Panc1 (cell line): Measurements from ENCODE around the gene SELENOI. TPM values are rescaled to one million over a fixed set of nuclear protein-coding genes. Genes with fewer than 3 reads are reported as not detected.

Experiments
- ATAC-seq: fragments of 200-7000 bp; cut with Tn5 transposase; 2 replicates; pipeline ENCODE4 v1.9.1; 2020; ENCODE audit warnings: mild to moderate bottlenecking, moderate library complexity
- BruUV-seq: library from RNA; stranded (reverse); fragments of 400-500 nt; replicated peaks from 2 replicates; lab custom pipeline; 2021; lab: Mats Ljungman, UMichigan
- CTCF ChIA-PET: fragments of 300-600 bp; sonication (Branson Sonifier 250); formaldehyde crosslinking; loops from one replicate; lab custom pipeline; 2022; ENCODE audit warnings: antibody characterized with exemption; lab: Charles Lee
- POLR2A ChIA-PET: fragments of 300-600 bp; sonication (Branson Sonifier 250); formaldehyde crosslinking; loops from one replicate; lab custom pipeline; 2022; ENCODE audit warnings: antibody characterized with exemption; lab: Charles Lee
- DNase-seq: peaks from one replicate; pipeline ENCODE4 v3.0.0-alpha.2; 2010; ENCODE audit warnings: low read depth, low spot score
- H3K27ac ChIP-seq: 2 replicates; pipeline ENCODE4 v1.5.1; 2011; ENCODE audit warnings: mild to moderate bottlenecking, low read length, inconsistent platforms
- H3K27me3 ChIP-seq: fragments of 200-500 bp; sonication (Bioruptor generic); 2 replicates; pipeline ENCODE4 v1.6.0; 2014; ENCODE audit warnings: low read length, inconsistent platforms; ENCODE audit not compliant: control insufficient read depth, insufficient read depth
- H3K36me3 ChIP-seq: fragments of 200-500 bp; sonication (Bioruptor generic); 2 replicates; pipeline ENCODE4 v1.5.1; 2014; ENCODE audit warnings: inconsistent platforms, mild to moderate bottlenecking, low read length, moderate library complexity; ENCODE audit not compliant: control insufficient read depth, insufficient read depth
- H3K4me1 ChIP-seq: 2 replicates; pipeline ENCODE4 v1.5.1; 2011; ENCODE audit warnings: inconsistent platforms, mild to moderate bottlenecking, low read length, moderate library complexity; ENCODE audit not compliant: control insufficient read depth, insufficient read depth
- H3K4me3 ChIP-seq, 2 experiments: 2 replicates each; pipeline ENCODE4 v1.5.1; 2011 to 2012; ENCODE audit warnings: low read depth in 2 of 2, low read length in 2 of 2, mild to moderate bottlenecking in 2 of 2, inconsistent platforms in 1 of 2, moderate library complexity in 1 of 2
- H3K9me3 ChIP-seq: fragments of 200-500 bp; sonication (Bioruptor generic); 2 replicates; pipeline ENCODE4 v1.5.1; 2014; ENCODE audit warnings: low read depth, mild to moderate bottlenecking, inconsistent platforms, low read length, moderate library complexity; ENCODE audit not compliant: control insufficient read depth, insufficient read depth
- CTCF ChIP-seq: fragments of 450-650 bp; IDR thresholded peaks from 2 replicates; pipeline ENCODE4 v1.5.1; 2017; ENCODE audit warnings: mild to moderate bottlenecking
- POLR2AphosphoS5 ChIP-seq: IDR thresholded peaks from 2 replicates; pipeline ENCODE4 v1.6.1; 2012; ENCODE audit warnings: mild to moderate bottlenecking, low read depth, low read length, moderate library complexity
- REST ChIP-seq, 2 experiments: IDR thresholded peaks; 2 replicates each; pipeline ENCODE4 v1.6.1; 2011 to 2012; ENCODE audit warnings: low read depth in 2 of 2, control low read depth in 1 of 2, low read length in 1 of 2, mild to moderate bottlenecking in 1 of 2, moderate library complexity in 1 of 2; ENCODE audit not compliant: insufficient read depth in 1 of 2
- SIN3A ChIP-seq: IDR thresholded peaks from 2 replicates; pipeline ENCODE4 v1.6.1; 2012; ENCODE audit warnings: low read depth, mild to moderate bottlenecking, low read length, moderate library complexity, borderline replicate concordance; ENCODE audit not compliant: insufficient read depth
- TCF7L2 ChIP-seq: IDR thresholded peaks from 2 replicates; pipeline ENCODE4 v1.6.1; 2011; ENCODE audit warnings: mild to moderate bottlenecking, low read depth, low read length, inconsistent platforms
- in situ Hi-C: cut with HindIII; loops from 2 replicates; pipeline ENCODE4 v1.10.0; 2016; ENCODE audit warnings: low sequenced_read_pairs, low pct_unique_long_range_greater_than_20kb
- intact Hi-C: fragments of 100-400 bp; cut with micrococcal nuclease; formaldehyde crosslinking; loops from one replicate; pipeline ENCODE4 v1.10.0; 2022; ENCODE audit not compliant: unreplicated experiment
- total RNA-seq: library from RNA; stranded (reverse); gene quantifications from one replicate; pipeline ENCODE4 v1.2.1, GENCODE V29; 2021; ENCODE audit not compliant: unreplicated experiment

SELENOI gene
- total RNA-seq, 1 experiment from 2014 or later: 28.5 TPM

GRCh38 chr2:26412091-26412673 is 66.2 kb downstream of the SELENOI start:
- intact Hi-C loops (no loop called here), in situ Hi-C loops (no loop called here)
- DNase-seq (no peak), ATAC-seq (peak; percentile 83)
- 0 out of 2 replicates have a peak, but pooled peaks cover 2% of the 10 kb centered on the region for H3K4me1 ChIP-seq
- peak overlapping the region; percentile 35 to 64 for H3K4me3 ChIP-seq
- no TSS peak for BruUV-seq
- H3K27me3 ChIP-seq: no peaks in the 10 kb centered on the region
- no peaks in the 10 kb centered on the region for H3K36me3 ChIP-seq
- peak overlapping the region; percentile 77 for H3K27ac ChIP-seq
- H3K9me3 ChIP-seq: no peaks in the 10 kb centered on the region
- CTCF ChIA-PET: no interaction called here
- TF ChIP-seq TCF7L2: no peak
- TF ChIP-seq CTCF: no peak
- TF ChIP-seq POLR2AphosphoS5: no peak
- TF ChIP-seq SIN3A: no peak
- TF ChIP-seq REST (IDR thresholded peaks at IDR 0.05; ENCODE audit: insufficient read depth in 1 of 2, low read depth in 2 of 2, low read length in 1 of 2): no peak
- POLR2A ChIA-PET: interaction anchor here (0.7 kb wide), 2 partner anchors 10 to 394 kb away, joined by 3 to 5 read pairs; no protein-coding TSS in a partner anchor

- DNase-seq (no peak), ATAC-seq (0 out of 2 replicates have a peak, but pooled peaks have one; percentile 44)
- no TSS peak for BruUV-seq
- no peak overlapping the region for H3K27ac ChIP-seq
- CTCF ChIA-PET: interaction anchor here (0.6 kb wide), 1 partner anchor 613 kb away, joined by 5 read pairs; no protein-coding TSS in a partner anchor
- no peaks in the 10 kb centered on the region for H3K27me3 ChIP-seq
- TF ChIP-seq REST (IDR thresholded peaks at IDR 0.05; ENCODE audit: insufficient read depth in 1 of 2, low read depth in 2 of 2, low read length in 1 of 2): no peak
- no peak for TF ChIP-seq CTCF
- no peak for TF ChIP-seq SIN3A
- no peak for TF ChIP-seq TCF7L2
- TF ChIP-seq POLR2AphosphoS5: no peak
- no peaks in the 10 kb centered on the region for H3K36me3 ChIP-seq
- POLR2A ChIA-PET: interaction anchor here (0.6 kb wide), 1 partner anchor 1189 kb away, joined by 3 read pairs; no protein-coding TSS in a partner anchor
- intact Hi-C loops: no loop called here
- 0 out of 2 replicates have a peak, but pooled peaks cover 2% of the 10 kb centered on the region for H3K4me1 ChIP-seq
- H3K4me3 ChIP-seq: no peak overlapping the region
- no peaks in the 10 kb centered on the region for H3K9me3 ChIP-seq
- in situ Hi-C loops: no loop called here
Measured at GRCh38 chr2:26414311-26414710, 68.4 kb downstream of the SELENOI start.
